Lower leg skin (tissue), 4 donors: ENCODE results near the gene COQ9. TPM values are rescaled to one million over a fixed set of nuclear protein-coding genes. Genes with fewer than 3 reads are reported as not detected.

Experiments
- DNase-seq, 2 donors: peaks; one replicate each; pipeline ENCODE4 v3.0.0-alpha.2; 2019; ENCODE audit warnings: low spot score in 2 of 2
- H3K4me3 ChIP-seq: fragments of 200-600 bp; sonication (generic); 2 replicates; pipeline ENCODE4 v1.5.1; 2017; ENCODE audit warnings: mild to moderate bottlenecking, low read depth; ENCODE audit not compliant: poor library complexity, severe bottlenecking
- CTCF ChIP-seq, 3 donors: fragments of 450-650 bp; IDR thresholded peaks; one replicate each; pipeline ENCODE4 v1.5.1; 2016; ENCODE audit warnings: antibody characterized with exemption in 3 of 3, mild to moderate bottlenecking in 3 of 3, moderate library complexity in 2 of 3
- POLR2A ChIP-seq, 2 donors: fragments of 450-650 bp; IDR thresholded peaks; one replicate each; pipeline ENCODE4 v1.6.1; 2016 to 2017; ENCODE audit warnings: antibody characterized with exemption in 2 of 2, mild to moderate bottlenecking in 1 of 2, moderate library complexity in 1 of 2
- WGBS, 2 donors: methylation state at CpG; one replicate each; pipeline ENCODE4 v1.1.5; 2018; 5-methylcytosine and 5-hydroxymethylcytosine counted together
- intact Hi-C: fragments of 100-400 bp; cut with DNase I; formaldehyde crosslinking; loops from one replicate; pipeline ENCODE4 v1.15.0; 2023; ENCODE audit warnings: low total_unique reads
- total RNA-seq, 4 donors: library from RNA; depleted of rRNA; stranded (reverse); fragments of >200 nt; gene quantifications; one replicate each; pipeline ENCODE4 v1.1.0, GENCODE V29; 2016

COQ9 gene
- total RNA-seq, 4 donors from 2014 or later = 38.7 to 55.3 (median 52.2) TPM

- 28 to 31% methylated on average over 10 of the region's 10 CpGs for WGBS, 2 donors
- H3K4me3 ChIP-seq = no peak overlapping the region
- intact Hi-C loops = loop anchor here (10.0 kb wide), 1 partner anchor 337 kb away; no protein-coding TSS in a partner anchor
- TF ChIP-seq POLR2A (IDR thresholded peaks at IDR 0.05) (no peak), CTCF (IDR thresholded peaks at IDR 0.05) (no peak)
- DNase-seq = peak in 1 of 2 donors; percentile 39
Measured at GRCh38 chr16:57422026-57422944, 25.0 kb upstream of the COQ9 start.

- 78 to 80% methylated on average over 2 of the region's 2 CpGs for WGBS, 2 donors
- no peak overlapping the region for H3K4me3 ChIP-seq
- no peak for DNase-seq
- TF ChIP-seq POLR2A (IDR thresholded peaks at IDR 0.05) (no peak), CTCF (IDR thresholded peaks at IDR 0.05) (no peak)
- intact Hi-C loops = loop anchor here (10.0 kb wide), 1 partner anchor 338 kb away; no protein-coding TSS in a partner anchor
Measured at GRCh38 chr16:57423152-57423551, 24.1 kb upstream of the COQ9 start.

GRCh38 chr16:57424583-57424982, 22.7 kb upstream of the COQ9 start:
- DNase-seq = no peak
- no peak overlapping the region for H3K4me3 ChIP-seq
- 72 to 80% methylated on average over 3 of the region's 3 CpGs for WGBS, 2 donors
- intact Hi-C loops = loop anchor here (10.0 kb wide), 1 partner anchor 340 kb away; no protein-coding TSS in a partner anchor
- no peak for TF ChIP-seq POLR2A (IDR thresholded peaks at IDR 0.05)
- no peak for TF ChIP-seq CTCF (IDR thresholded peaks at IDR 0.05)

GRCh38 chr16:57426356-57426755, 20.9 kb upstream of the COQ9 start:
- no peak for DNase-seq
- H3K4me3 ChIP-seq = no peak overlapping the region
- no peak for TF ChIP-seq CTCF (IDR thresholded peaks at IDR 0.05)
- no peak for TF ChIP-seq POLR2A (IDR thresholded peaks at IDR 0.05)
- 84 to 92% methylated on average over 7 of the region's 7 CpGs for WGBS, 2 donors
- intact Hi-C loops = loop anchor here (10.0 kb wide), 1 partner anchor 342 kb away; no protein-coding TSS in a partner anchor

- 78 to 84% methylated on average over 8 of the region's 8 CpGs for WGBS, 2 donors
- no peak for DNase-seq
- TF ChIP-seq CTCF (IDR thresholded peaks at IDR 0.05) = no peak
- no peak for TF ChIP-seq POLR2A (IDR thresholded peaks at IDR 0.05)
- no peak overlapping the region for H3K4me3 ChIP-seq
- intact Hi-C loops = loop anchor here (10.0 kb wide), 1 partner anchor 343 kb away; no protein-coding TSS in a partner anchor
Measured at GRCh38 chr16:57427307-57427706, 20.0 kb upstream of the COQ9 start.
